Measurements from ENCODE around the gene ACVR1. TPM values are rescaled to one million over a fixed set of nuclear protein-coding genes. Genes with fewer than 3 reads are reported as not detected.
A peak's percentile ranks its signal among the peaks of the same experiment; 100 is the strongest.
"Not testable (repeated sequence)": the region's sequence is repeated elsewhere in the genome, so short reads cannot be mapped to it uniquely, and the experiment has no call there.

The ACVR1 gene
- total and polyA plus RNA-seq, 2 donors, result 25.1 to 29.7 TPM

DNA sequence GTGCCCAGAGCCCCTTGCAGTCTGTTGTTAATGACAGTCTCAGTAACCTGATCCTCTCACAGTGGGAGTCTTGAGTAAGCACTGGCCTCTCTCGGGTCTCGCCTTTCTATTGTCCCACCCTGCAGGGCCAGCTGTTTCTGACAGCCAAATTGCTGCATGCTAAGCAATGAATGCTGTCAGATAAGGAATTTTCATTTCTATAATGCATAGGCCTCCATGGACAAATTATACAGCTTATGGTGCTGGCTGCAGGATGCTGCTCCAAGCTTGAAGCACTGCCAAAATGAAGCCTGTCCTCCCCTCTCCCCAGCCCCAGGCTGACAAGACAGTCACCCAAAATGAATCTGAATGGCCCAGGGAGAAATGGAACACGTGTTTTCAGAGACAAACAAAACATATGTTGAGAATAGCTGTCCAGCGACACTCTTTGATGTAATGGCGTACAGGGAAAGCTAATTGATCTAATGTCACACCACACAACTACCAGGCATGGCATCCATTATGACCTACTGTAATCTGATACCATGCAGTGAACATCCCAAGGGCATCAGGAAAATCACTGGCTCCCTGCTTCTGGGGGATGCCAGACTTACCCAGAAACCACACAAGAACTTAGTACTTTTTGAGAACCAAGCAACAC, 36.8 kb downstream of the ACVR1 start:
- Histone ChIP-seq H3K4me1 (ENCODE audit: insufficient read depth) (peaks cover 1% of the 10 kb centered on the region), H3K27ac (ENCODE audit: low read depth) (no peak overlapping the region), H3K4me3 (ENCODE audit: low read depth, low read length) (no peak overlapping the region), H3K36me3 (ENCODE audit: insufficient read depth) (no peaks in the 10 kb centered on the region)
- peak; percentile 33 for DNase-seq (ENCODE audit: extremely low spot score)
- 54% methylated on average over 5 of the region's 5 CpGs for WGBS

DNA sequence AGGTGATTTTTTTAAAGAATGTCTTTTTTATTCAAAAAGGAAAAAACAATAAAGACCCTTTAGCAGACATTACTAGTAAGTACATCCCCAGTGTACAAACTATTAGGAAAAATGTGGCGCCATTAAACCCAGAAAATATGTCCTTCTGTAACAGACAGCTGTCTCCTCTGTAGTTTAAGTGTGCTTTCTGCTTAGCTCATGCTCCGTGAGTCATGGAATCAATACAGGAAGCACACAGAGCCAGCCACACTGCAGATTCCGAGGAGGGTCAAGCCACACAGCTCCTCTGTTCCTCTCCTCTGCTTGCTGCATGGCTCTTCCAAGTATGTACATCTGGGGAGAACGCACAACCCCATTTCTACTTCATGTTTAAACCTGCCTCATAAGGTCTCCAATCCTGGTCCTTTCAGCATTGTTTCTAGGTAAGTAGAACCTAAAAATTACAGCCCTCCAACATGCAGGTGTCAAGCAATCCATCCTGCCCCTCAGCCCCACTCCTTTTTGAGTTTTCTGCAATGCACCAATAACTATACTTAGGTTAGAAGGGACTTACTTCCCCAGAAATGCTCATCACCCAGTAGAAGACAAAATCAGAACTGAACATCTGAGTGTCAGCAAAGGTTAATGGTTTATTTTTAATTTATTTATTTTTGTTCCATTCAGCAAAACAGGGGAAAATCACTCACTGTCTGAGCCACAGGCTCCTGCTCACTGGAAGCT, 37.5 kb downstream of the ACVR1 start:
- WGBS, result 23% methylated on average over 4 of the region's 4 CpGs
- Histone ChIP-seq H3K36me3 (ENCODE audit: insufficient read depth) (no peaks in the 10 kb centered on the region), H3K4me1 (ENCODE audit: insufficient read depth) (peaks cover 1% of the 10 kb centered on the region), H3K27ac (ENCODE audit: low read depth) (no peak overlapping the region), H3K4me3 (ENCODE audit: low read depth, low read length) (no peak overlapping the region)
- no peak for DNase-seq (ENCODE audit: extremely low spot score)

DNA sequence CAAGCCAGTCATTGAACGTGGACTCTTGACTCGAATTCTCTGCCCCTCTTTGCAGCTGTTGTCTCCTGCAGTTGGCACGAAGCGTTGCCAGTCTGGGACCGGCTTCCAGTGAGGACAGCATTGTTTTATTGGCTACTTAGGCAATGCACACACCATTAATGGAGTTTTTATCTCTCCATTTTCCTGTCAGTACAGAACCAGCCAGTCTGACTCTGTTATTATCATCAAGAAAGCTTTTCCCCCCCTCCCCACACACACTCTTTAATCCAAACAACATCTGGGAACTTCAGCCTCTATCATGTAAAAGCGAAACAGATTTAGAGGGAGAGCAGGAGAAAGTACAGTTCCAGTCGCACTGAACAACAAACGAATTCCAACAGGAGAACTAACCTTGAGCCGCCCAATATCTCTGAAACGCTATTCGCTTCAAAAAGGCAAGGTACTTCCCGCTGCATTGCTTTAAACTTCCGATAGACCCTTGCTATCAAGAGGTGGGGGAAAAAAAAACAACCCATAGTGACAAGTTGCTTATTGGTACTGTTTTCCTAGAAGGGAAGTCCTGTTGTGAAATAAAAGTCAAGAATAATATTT, 38.2 kb downstream of the ACVR1 start:
- H3K4me1 ChIP-seq (ENCODE audit: insufficient read depth), result peaks cover 1% of the 10 kb centered on the region
- H3K36me3 ChIP-seq (ENCODE audit: insufficient read depth), result no peaks in the 10 kb centered on the region
- DNase-seq (ENCODE audit: extremely low spot score), result peak; percentile 42
- H3K27ac ChIP-seq (ENCODE audit: low read depth), result peak overlapping the region; percentile 57
- peak overlapping the region; percentile 21 for H3K4me3 ChIP-seq (ENCODE audit: low read depth, low read length)
- WGBS, result 13% methylated on average over 13 of the region's 13 CpGs

- Histone ChIP-seq H3K4me1 (ENCODE audit: insufficient read depth) (peaks cover 1% of the 10 kb centered on the region), H3K27ac (ENCODE audit: low read depth) (no peak overlapping the region), H3K4me3 (ENCODE audit: low read depth, low read length) (no peak overlapping the region), H3K36me3 (ENCODE audit: insufficient read depth) (no peaks in the 10 kb centered on the region)
- no peak for DNase-seq (ENCODE audit: extremely low spot score)
- whole genome bisulfite sequencing, result 95% methylated on average over 3 of the region's 3 CpGs
Observed at GRCh38 chr2:157836531-157836930, 39.6 kb downstream of the ACVR1 start.

DNA sequence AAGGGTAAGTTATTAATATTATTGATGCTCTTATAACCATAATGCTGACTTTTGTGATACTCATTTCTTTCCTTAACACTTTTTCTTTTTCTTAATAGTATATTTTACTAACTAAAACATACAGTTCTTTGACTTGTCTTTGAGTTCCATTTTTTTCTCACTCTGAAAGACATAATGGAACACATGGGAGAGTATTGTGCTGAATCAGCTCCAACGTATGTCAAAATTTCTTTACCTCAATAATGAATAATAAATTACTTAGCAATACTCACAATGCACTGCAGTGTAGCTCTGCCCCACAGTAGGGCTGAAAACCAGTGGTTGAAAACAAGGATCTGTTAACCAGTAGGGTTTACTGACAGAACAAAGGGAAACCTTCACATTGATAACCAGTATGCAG, 40.7 kb downstream of the ACVR1 start:
- 95% methylated on average over 1 of the region's 1 CpG for WGBS
- Histone ChIP-seq H3K4me1 (ENCODE audit: insufficient read depth) (no peaks in the 10 kb centered on the region), H3K4me3 (ENCODE audit: low read depth, low read length) (no peak overlapping the region), H3K27ac (ENCODE audit: low read depth) (no peak overlapping the region), H3K36me3 (ENCODE audit: insufficient read depth) (no peaks in the 10 kb centered on the region)
- DNase-seq (ENCODE audit: extremely low spot score), result no peak

DNA sequence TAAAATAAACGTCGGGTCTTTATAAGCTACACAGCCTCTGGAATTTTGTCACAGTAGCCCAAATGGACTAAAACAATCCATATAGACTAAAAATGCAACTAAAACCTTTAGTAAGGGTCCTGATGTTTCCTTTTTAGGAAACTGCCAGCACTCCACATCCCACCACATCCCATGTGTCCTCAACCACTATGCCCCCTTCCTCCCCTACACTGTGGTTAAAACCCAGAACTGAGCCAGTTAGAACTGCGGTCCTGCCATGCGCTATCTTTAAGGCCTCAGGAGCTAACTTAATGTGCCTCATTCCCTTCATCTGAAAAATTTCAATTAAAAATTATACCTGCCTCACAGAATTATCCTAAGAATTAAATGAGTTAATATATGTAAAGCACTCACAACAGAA, 41.1 kb downstream of the ACVR1 start:
- no peak overlapping the region for H3K4me3 ChIP-seq (ENCODE audit: low read depth, low read length)
- no peaks in the 10 kb centered on the region for H3K4me1 ChIP-seq (ENCODE audit: insufficient read depth)
- 80% methylated on average over 4 of the region's 4 CpGs for WGBS
- no peak for DNase-seq (ENCODE audit: extremely low spot score)
- H3K36me3 ChIP-seq (ENCODE audit: insufficient read depth), result no peaks in the 10 kb centered on the region
- no peak overlapping the region for H3K27ac ChIP-seq (ENCODE audit: low read depth)

DNA sequence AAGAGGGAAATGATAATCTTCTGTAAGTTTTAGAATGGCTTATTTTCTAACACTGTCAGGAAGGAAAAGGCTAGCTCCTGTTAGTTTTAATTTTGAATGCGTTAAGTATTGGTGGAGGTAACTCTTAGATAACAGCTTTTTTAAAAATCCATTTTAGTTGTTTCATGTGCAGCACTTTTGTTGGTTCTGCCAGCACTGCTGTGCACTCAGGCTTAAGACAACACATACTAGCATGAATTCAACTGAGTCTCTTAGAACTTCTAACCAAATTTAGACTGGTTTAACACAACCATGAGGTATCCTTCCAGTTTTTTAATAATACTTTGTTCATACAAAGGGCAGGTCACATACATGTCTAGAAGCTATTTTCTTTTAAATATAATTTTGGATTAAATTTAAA, 42.4 kb downstream of the ACVR1 start:
- no peaks in the 10 kb centered on the region for H3K4me1 ChIP-seq (ENCODE audit: insufficient read depth)

GRCh38 chr2:157831573-157832315, 44.4 kb downstream of the ACVR1 start:
- 71% methylated on average over 3 of the region's 3 CpGs for WGBS

More for the DNA sequence above, 42.4 kb downstream of the ACVR1 start:
- no peaks in the 10 kb centered on the region for H3K36me3 ChIP-seq (ENCODE audit: insufficient read depth)
- no peak overlapping the region for H3K4me3 ChIP-seq (ENCODE audit: low read depth, low read length)
- DNase-seq (ENCODE audit: extremely low spot score), result no peak
- no peak overlapping the region for H3K27ac ChIP-seq (ENCODE audit: low read depth)
- 91% methylated on average over 1 of the region's 1 CpG for WGBS

GRCh38 chr2:157830696-157831570, 45.2 kb downstream of the ACVR1 start:
- no peaks in the 10 kb centered on the region for H3K4me1 ChIP-seq (ENCODE audit: insufficient read depth)
- DNase-seq (ENCODE audit: extremely low spot score), result no peak
- H3K36me3 ChIP-seq (ENCODE audit: insufficient read depth), result no peaks in the 10 kb centered on the region
- 29% methylated on average over 2 of the region's 2 CpGs for WGBS
- H3K27ac ChIP-seq (ENCODE audit: low read depth), result peak overlapping the region; percentile 6
- no peak overlapping the region for H3K4me3 ChIP-seq (ENCODE audit: low read depth, low read length)

More at GRCh38 chr2:157831573-157832315, 44.4 kb downstream of the ACVR1 start:
- no peak overlapping the region for H3K4me3 ChIP-seq (ENCODE audit: low read depth, low read length)
- no peaks in the 10 kb centered on the region for H3K4me1 ChIP-seq (ENCODE audit: insufficient read depth)
- no peaks in the 10 kb centered on the region for H3K36me3 ChIP-seq (ENCODE audit: insufficient read depth)
- no peak for DNase-seq (ENCODE audit: extremely low spot score)
- H3K27ac ChIP-seq (ENCODE audit: low read depth), result peak overlapping the region; percentile 64

DNA sequence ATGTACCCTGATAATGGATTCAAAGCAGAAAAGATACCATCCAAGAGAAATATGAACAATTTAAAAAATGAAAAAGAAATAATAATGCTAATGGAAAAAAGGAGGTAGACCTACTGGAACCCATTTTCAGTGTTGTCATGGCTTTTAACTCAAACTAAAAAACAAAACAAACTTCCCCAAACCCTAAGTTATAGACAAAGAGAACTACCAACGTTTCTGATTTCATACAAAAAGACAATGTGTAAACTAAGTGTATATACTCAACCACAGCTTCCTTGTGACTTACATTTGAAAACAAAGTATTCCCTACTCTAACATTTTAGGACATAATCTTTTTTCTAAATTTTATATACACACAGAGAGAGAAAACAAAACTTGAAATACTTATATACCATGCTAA, 45.9 kb downstream of the ACVR1 start:
- no peaks in the 10 kb centered on the region for H3K36me3 ChIP-seq (ENCODE audit: insufficient read depth)

DNA sequence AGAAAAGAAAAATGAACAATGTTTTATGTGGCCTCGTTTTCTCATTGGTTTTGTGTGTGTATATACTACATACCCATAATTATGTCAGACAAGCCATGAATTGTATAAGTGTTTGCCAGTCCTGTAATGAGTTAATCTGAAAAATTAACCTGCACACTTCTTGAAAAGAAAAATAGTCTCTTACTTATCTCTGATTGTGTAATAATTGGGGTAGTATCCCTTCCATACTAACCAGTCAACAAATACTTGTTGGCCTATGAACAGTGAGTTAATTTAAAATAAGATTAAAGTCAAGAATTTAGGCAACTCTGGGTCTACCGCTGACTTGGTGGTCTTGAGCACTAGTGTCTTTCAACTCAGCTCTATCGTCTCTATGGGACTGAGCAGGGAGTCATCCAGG, 48.8 kb downstream of the ACVR1 start:
- no peaks in the 10 kb centered on the region for H3K4me1 ChIP-seq (ENCODE audit: insufficient read depth)
- WGBS, result 92% methylated on average over 3 of the region's 3 CpGs
- DNase-seq (ENCODE audit: extremely low spot score), result no peak
- no peaks in the 10 kb centered on the region for H3K36me3 ChIP-seq (ENCODE audit: insufficient read depth)
- H3K27ac ChIP-seq (ENCODE audit: low read depth), result no peak overlapping the region
- H3K4me3 ChIP-seq (ENCODE audit: low read depth, low read length), result no peak overlapping the region

More for the DNA sequence above, 45.9 kb downstream of the ACVR1 start:
- DNase-seq (ENCODE audit: extremely low spot score), result no peak
- Histone ChIP-seq H3K27ac (ENCODE audit: low read depth) (no peak overlapping the region), H3K4me1 (ENCODE audit: insufficient read depth) (no peaks in the 10 kb centered on the region), H3K4me3 (ENCODE audit: low read depth, low read length) (no peak overlapping the region)
- 57% methylated on average over 1 of the region's 1 CpG for WGBS

GRCh38 chr2:157826644-157827043, 49.5 kb downstream of the ACVR1 start:
- H3K36me3 ChIP-seq (ENCODE audit: insufficient read depth); H3K4me3 ChIP-seq (ENCODE audit: low read depth, low read length); DNase-seq (ENCODE audit: extremely low spot score); H3K4me1 ChIP-seq (ENCODE audit: insufficient read depth); H3K27ac ChIP-seq (ENCODE audit: low read depth): not testable (repeated sequence)

GRCh38 chr2:157825885-157826284, 50.2 kb downstream of the ACVR1 start:
- no peak overlapping the region for H3K4me3 ChIP-seq (ENCODE audit: low read depth, low read length)
- no peaks in the 10 kb centered on the region for H3K4me1 ChIP-seq (ENCODE audit: insufficient read depth)
- H3K27ac ChIP-seq (ENCODE audit: low read depth), result no peak overlapping the region
- 71% methylated on average over 6 of the region's 6 CpGs for WGBS
- peak; percentile 31 for DNase-seq (ENCODE audit: extremely low spot score)
- no peaks in the 10 kb centered on the region for H3K36me3 ChIP-seq (ENCODE audit: insufficient read depth)

Data from urinary bladder (tissue), 4 donors.